Measurements from ENCODE around the gene DISC1. TPM values are rescaled to one million over a fixed set of nuclear protein-coding genes. Genes with fewer than 3 reads are reported as not detected.

The DISC1 gene
- total and polyA plus RNA-seq, 2 of the 13 experiments (the other 11 are each of a cell fraction or from before 2014, with no cell fraction given) = 4.2 to 4.6 TPM

DNA sequence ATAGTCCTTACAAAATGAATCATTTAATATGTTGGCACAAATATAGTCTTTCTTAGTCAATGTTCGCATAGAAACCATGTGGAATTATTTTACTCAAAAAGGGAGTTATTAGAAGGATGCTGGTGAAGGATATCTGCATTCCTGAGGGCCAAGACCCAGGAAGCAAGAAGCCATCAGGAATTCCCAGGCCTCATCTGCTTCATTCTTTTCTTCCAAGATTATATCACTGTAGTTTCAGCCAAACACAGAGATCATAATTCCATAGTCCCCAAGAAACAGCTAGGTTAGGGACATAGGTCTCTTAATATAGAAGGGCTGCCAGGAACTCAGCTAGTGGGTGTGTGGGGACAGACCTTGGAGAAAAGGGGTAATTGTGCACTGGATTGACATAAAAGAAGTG is 28.6 kb upstream of the DISC1 start:
- WGBS (ENCODE audit: low lambda C conversion rate) = 59% methylated on average over 1 of the region's 1 CpG
- intact Hi-C loops (cut with micrococcal nuclease; ENCODE audit: unreplicated experiment) = no loop called here
- BruUV-seq (replicated peaks) = no TSS peak

More for the DNA sequence above, 28.6 kb upstream of the DISC1 start:
- Histone ChIP-seq H3K36me3 (replicated peaks in 1 of 2; ENCODE audit: control insufficient read depth in 1 of 2, insufficient read depth in 2 of 2, low read length in 2 of 2) (no peaks in the 10 kb centered on the region), H3K27me3 (ENCODE audit: control insufficient read depth in 1 of 2, insufficient read depth in 2 of 2, low read length in 2 of 2) (no peaks in the 10 kb centered on the region; a peak in 1 of 5 replicates), H3K9me3 (ENCODE audit: low read length) (no peaks in the 10 kb centered on the region), H3K4me2 (ENCODE audit: low read depth, low read length) (no peak overlapping the region), H3K4me3 (replicated peaks in 1 of 3; ENCODE audit: insufficient read depth in 1 of 3, low read depth in 2 of 3, low read length in 3 of 3) (no peak overlapping the region), H4K20me1 (ENCODE audit: insufficient read depth, low read length) (no peaks in the 10 kb centered on the region), H3K9ac (ENCODE audit: insufficient read depth, low read depth, low read length) (no peak overlapping the region), H3K79me2 (ENCODE audit: insufficient read depth, low read length) (no peaks in the 10 kb centered on the region), H2AFZ (ENCODE audit: low read length) (no peak overlapping the region), H3K27ac (ENCODE audit: extremely low read length, insufficient read depth, low read length) (no peak overlapping the region), H3K4me1 (ENCODE audit: insufficient read depth, low read length) (peaks cover 23% of the 10 kb centered on the region)
- no peak for TF ChIP-seq ZNF260 (CRISPR knock-in tag; IDR thresholded peaks at IDR 0.05; ENCODE audit: borderline replicate concordance, low read depth)
- TF ChIP-seq ZNF639 (CRISPR knock-in tag; conservative IDR thresholded peaks at IDR 0.05) = no peak
- no peak for TF ChIP-seq HOXD1 (CRISPR knock-in tag; IDR thresholded peaks at IDR 0.05)
- no peak for TF ChIP-seq RELA (CRISPR knock-in tag; IDR thresholded peaks at IDR 0.05)
- TF ChIP-seq RFX3 (CRISPR knock-in tag; IDR thresholded peaks at IDR 0.05) = no peak
- no peak for TF ChIP-seq ZNF276 (CRISPR knock-in tag; IDR thresholded peaks at IDR 0.05; ENCODE audit: low read depth)
- TF ChIP-seq ZNF740 (CRISPR knock-in tag; IDR thresholded peaks at IDR 0.05) = no peak
- CTCF ChIA-PET (ENCODE audit: low intra/inter-chr PET ratio, low total read pairs) = no interaction called here
- POLR2A ChIA-PET = no interaction called here
- in situ Hi-C loops (cut with HindIII; ENCODE audit: extremely low pct_ligation_motif_present, low pct_unique_long_range_greater_than_20kb) = no loop called here
- FAIRE-seq (no peak), ATAC-seq (no peak), DNase-seq (ENCODE audit: low spot score) (no peak)
